HepG2 (cell line): ENCODE results near the gene MYBL2. TPM values are rescaled to one million over a fixed set of nuclear protein-coding genes. Genes with fewer than 3 reads are reported as not detected.
A peak's percentile ranks its signal among the peaks of the same experiment; 100 is the strongest.

Experiments used
- ATM ChIP-seq: fragments of 450-650 bp; IDR thresholded peaks from 2 replicates; pipeline ENCODE4 v1.7.1; 2017; ENCODE audit warnings: mild to moderate bottlenecking, borderline replicate concordance
- EEA1 ChIP-seq: sonication (generic); formaldehyde crosslinking; IDR thresholded peaks from 2 replicates; pipeline ENCODE4 v1.5.1; 2020; ENCODE audit warnings: mild to moderate bottlenecking, missing genetic modification reagents, borderline replicate concordance
- HOMEZ ChIP-seq: IDR thresholded peaks from 2 replicates; pipeline ENCODE4 v1.6.1; 2016; ENCODE audit warnings: low read depth
- MAFG ChIP-seq: sonication (generic); formaldehyde crosslinking; IDR thresholded peaks from 2 replicates; pipeline ENCODE4 v1.5.1; 2020; ENCODE audit warnings: mild to moderate bottlenecking, missing genetic modification reagents
- MED13 ChIP-seq: sonication (generic); formaldehyde crosslinking; IDR thresholded peaks from 2 replicates; pipeline ENCODE4 v1.5.0; 2020; ENCODE audit warnings: missing genetic modification reagents
- SAFB2 ChIP-seq: sonication (generic); formaldehyde crosslinking; IDR thresholded peaks from 2 replicates; pipeline ENCODE4 v1.5.1; 2020; ENCODE audit warnings: missing genetic modification reagents, low read depth, mild to moderate bottlenecking, borderline replicate concordance
- TBX2 ChIP-seq: sonication (generic); formaldehyde crosslinking; IDR thresholded peaks from 2 replicates; pipeline ENCODE4 v1.5.0; 2020; ENCODE audit warnings: missing genetic modification reagents, mild to moderate bottlenecking, borderline replicate concordance
- ZFP91 ChIP-seq: sonication (generic); formaldehyde crosslinking; IDR thresholded peaks from 2 replicates; pipeline ENCODE4 v1.9.0; 2022; ENCODE audit warnings: missing genetic modification reagents, mild to moderate bottlenecking, borderline replicate concordance
- ZNF646 ChIP-seq: sonication (generic); formaldehyde crosslinking; IDR thresholded peaks from 2 replicates; pipeline ENCODE4 v1.9.0; 2021; ENCODE audit warnings: mild to moderate bottlenecking, missing genetic modification reagents
- ZNF883 ChIP-seq: sonication (generic); formaldehyde crosslinking; IDR thresholded peaks from 2 replicates; pipeline ENCODE4 v1.5.1; 2020; ENCODE audit warnings: mild to moderate bottlenecking, missing genetic modification reagents; ENCODE audit errors: not compliant biosample characterization
- polyA plus RNA-seq, 8 experiments: library from polyadenylated mRNA; depleted of rRNA in 3 of 8; stranded (reverse) in 7 of 8; unstranded in 1 of 8; fragments of >200 nt; fragmentation: Illumina TruSeq in 4 of 8; extraction: Trizol in 4 of 8; gene quantifications; 2 replicates each; pipeline versions ENCODE4 v1.2.1 to v1.2.3, GENCODE V29; 2011 to 2016; ENCODE audit warnings: low read depth in 4 of 8, missing spikeins in 1 of 8, mixed read lengths in 1 of 8; ENCODE audit not compliant: insufficient read depth in 1 of 8
- total RNA-seq, 5 experiments: library from RNA; depleted of rRNA; stranded (reverse); fragments of >200 nt; fragmentation: Illumina TruSeq; extraction: Trizol; gene quantifications; 2 replicates each; pipeline ENCODE4 v1.2.3, GENCODE V29; 2016; ENCODE audit warnings: low read depth in 1 of 5
- TF ChIP-seq, protein P1 (sequence below): sonication (generic); formaldehyde crosslinking; IDR thresholded peaks from 2 replicates; pipeline ENCODE4 v1.9.0; 2021; ENCODE audit warnings: missing genetic modification reagents, mild to moderate bottlenecking, borderline replicate concordance
- TF ChIP-seq, protein P2 (sequence below): sonication (generic); formaldehyde crosslinking; IDR thresholded peaks from 2 replicates; pipeline ENCODE4 v1.4.0; 2020; ENCODE audit warnings: missing genetic modification reagents, borderline replicate concordance

Gene MYBL2
- total and polyA plus RNA-seq, 2 of the 13 experiments (the other 11 are each of a cell fraction or from before 2014, with no cell fraction given) = 11.9 to 66.2 TPM

GRCh38 chr20:43749734-43750294 lies 82.9 kb downstream of the MYBL2 start (continued):
- TF ChIP-seq HOMEZ (CRISPR knock-in tag) (no peak), EEA1 (peak; percentile 61; the same call in 1 of the 2 replicates), ATM (no peak), ZNF646 (no peak), SAFB2 (CRISPR knock-in tag) (no peak), MED13 (CRISPR knock-in tag) (no peak), ZFP91 (CRISPR knock-in tag) (no peak; the same call in 1 of the 2 replicates), MAFG (CRISPR knock-in tag) (no peak; the same call in 1 of the 2 replicates), ZNF883 (no peak), TBX2 (no peak; the same call in 1 of the 2 replicates)
- TF ChIP-seq, protein P1, sequence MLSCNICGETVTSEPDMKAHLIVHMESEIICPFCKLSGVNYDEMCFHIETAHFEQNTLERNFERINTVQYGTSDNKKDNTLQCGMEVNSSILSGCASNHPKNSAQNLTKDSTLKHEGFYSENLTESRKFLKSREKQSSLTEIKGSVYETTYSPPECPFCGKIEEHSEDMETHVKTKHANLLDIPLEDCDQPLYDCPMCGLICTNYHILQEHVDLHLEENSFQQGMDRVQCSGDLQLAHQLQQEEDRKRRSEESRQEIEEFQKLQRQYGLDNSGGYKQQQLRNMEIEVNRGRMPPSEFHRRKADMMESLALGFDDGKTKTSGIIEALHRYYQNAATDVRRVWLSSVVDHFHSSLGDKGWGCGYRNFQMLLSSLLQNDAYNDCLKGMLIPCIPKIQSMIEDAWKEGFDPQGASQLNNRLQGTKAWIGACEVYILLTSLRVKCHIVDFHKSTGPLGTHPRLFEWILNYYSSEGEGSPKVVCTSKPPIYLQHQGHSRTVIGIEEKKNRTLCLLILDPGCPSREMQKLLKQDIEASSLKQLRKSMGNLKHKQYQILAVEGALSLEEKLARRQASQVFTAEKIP (CRISPR knock-in tag) = no peak
- TF ChIP-seq, protein P2, sequence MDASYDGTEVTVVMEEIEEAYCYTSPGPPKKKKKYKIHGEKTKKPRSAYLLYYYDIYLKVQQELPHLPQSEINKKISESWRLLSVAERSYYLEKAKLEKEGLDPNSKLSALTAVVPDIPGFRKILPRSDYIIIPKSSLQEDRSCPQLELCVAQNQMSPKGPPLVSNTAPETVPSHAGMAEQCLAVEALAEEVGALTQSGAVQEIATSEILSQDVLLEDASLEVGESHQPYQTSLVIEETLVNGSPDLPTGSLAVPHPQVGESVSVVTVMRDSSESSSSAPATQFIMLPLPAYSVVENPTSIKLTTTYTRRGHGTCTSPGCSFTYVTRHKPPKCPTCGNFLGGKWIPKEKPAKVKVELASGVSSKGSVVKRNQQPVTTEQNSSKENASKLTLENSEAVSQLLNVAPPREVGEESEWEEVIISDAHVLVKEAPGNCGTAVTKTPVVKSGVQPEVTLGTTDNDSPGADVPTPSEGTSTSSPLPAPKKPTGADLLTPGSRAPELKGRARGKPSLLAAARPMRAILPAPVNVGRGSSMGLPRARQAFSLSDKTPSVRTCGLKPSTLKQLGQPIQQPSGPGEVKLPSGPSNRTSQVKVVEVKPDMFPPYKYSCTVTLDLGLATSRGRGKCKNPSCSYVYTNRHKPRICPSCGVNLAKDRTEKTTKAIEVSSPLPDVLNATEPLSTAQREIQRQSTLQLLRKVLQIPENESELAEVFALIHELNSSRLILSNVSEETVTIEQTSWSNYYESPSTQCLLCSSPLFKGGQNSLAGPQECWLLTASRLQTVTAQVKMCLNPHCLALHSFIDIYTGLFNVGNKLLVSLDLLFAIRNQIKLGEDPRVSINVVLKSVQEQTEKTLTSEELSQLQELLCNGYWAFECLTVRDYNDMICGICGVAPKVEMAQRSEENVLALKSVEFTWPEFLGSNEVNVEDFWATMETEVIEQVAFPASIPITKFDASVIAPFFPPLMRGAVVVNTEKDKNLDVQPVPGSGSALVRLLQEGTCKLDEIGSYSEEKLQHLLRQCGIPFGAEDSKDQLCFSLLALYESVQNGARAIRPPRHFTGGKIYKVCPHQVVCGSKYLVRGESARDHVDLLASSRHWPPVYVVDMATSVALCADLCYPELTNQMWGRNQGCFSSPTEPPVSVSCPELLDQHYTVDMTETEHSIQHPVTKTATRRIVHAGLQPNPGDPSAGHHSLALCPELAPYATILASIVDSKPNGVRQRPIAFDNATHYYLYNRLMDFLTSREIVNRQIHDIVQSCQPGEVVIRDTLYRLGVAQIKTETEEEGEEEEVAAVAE (CRISPR knock-in tag) = no peak
